HCT116 (cell line): ENCODE data around the gene GMDS. TPM values are rescaled to one million over a fixed set of nuclear protein-coding genes. Genes with fewer than 3 reads are reported as not detected.

Source experiments
- ATAC-seq: fragments of 200-7000 bp; cut with Tn5 transposase; 2 replicates; pipeline ENCODE4 v1.9.1; 2020; ENCODE audit warnings: mild to moderate bottlenecking, moderate library complexity
- BruUV-seq: library from RNA; stranded (reverse); fragments of 400-500 nt; replicated peaks from 2 replicates; lab custom pipeline; 2021; lab: Mats Ljungman, UMichigan
- CTCF ChIA-PET: fragments of 300-600 bp; sonication (Branson Sonifier 250); formaldehyde crosslinking; loops from one replicate; lab custom pipeline; 2021; ENCODE audit warnings: antibody characterized with exemption; lab: Charles Lee
- POLR2A ChIA-PET: fragments of 300-600, 350-600 bp; sonication (Branson Sonifier 250); formaldehyde crosslinking; loops from one replicate; lab custom pipeline; 2021; ENCODE audit warnings: antibody characterized with exemption; lab: Charles Lee
- RAD21 ChIA-PET, 2 experiments: fragments of 300-600 bp; sonication (Branson Sonifier 250); formaldehyde crosslinking; loops; one replicate each; lab custom pipeline; 2023; ENCODE audit warnings: low total read pairs in 2 of 2; ENCODE audit not compliant: uncharacterized antibody in 2 of 2, unreplicated experiment in 2 of 2, low non-redundant PET in 1 of 2; lab: Charles Lee
- DNase-seq: peaks from one replicate; pipeline ENCODE4 v3.0.0-alpha.2; 2010; ENCODE audit warnings: low read depth, low spot score
- H2AFZ ChIP-seq: fragments of 200-600 bp; shearing (Covaris generic), sonication (generic); 2 replicates; pipeline ENCODE4 v1.6.1; 2017; ENCODE audit warnings: low read depth, mixed run types, mixed read lengths, antibody characterized with exemption, low read length; ENCODE audit not compliant: poor library complexity, severe bottlenecking
- H3K27ac ChIP-seq: 2 replicates; pipeline ENCODE4 v1.5.1; 2012; ENCODE audit warnings: low read depth, low read length
- H3K27me3 ChIP-seq: fragments of 200-600 bp; sonication (generic); 2 replicates; pipeline ENCODE4 v1.6.1; 2016; ENCODE audit warnings: mixed run types, low read length, mixed read lengths; ENCODE audit not compliant: insufficient read depth
- H3K36me3 ChIP-seq, 2 experiments: fragments of 200-500 bp in 1 of 2; fragments of 200-600 bp in 1 of 2; sonication (Bioruptor generic) in 1 of 2; sonication (generic) in 1 of 2; 2 replicates each; pipeline versions ENCODE4 v1.5.1 to v1.6.1; 2014 to 2016; ENCODE audit warnings: low read length in 2 of 2, inconsistent platforms in 1 of 2, mixed read lengths in 1 of 2, mixed run types in 1 of 2; ENCODE audit not compliant: insufficient read depth in 2 of 2, control insufficient read depth in 1 of 2
- H3K4me1 ChIP-seq, 2 experiments: fragments of 200-600 bp in 1 of 2; sonication (generic) in 1 of 2; 2 replicates each; pipeline versions ENCODE4 v1.5.1 to v1.6.1; 2012 to 2017; ENCODE audit warnings: low read length in 2 of 2, inconsistent platforms in 1 of 2, mild to moderate bottlenecking in 1 of 2, mixed read lengths in 1 of 2, mixed run types in 1 of 2, moderate library complexity in 1 of 2; ENCODE audit not compliant: insufficient read depth in 2 of 2, control insufficient read depth in 1 of 2
- H3K4me2 ChIP-seq: fragments of 200-600 bp; sonication (generic); 2 replicates; pipeline ENCODE4 v1.6.1; 2017; ENCODE audit warnings: mixed run types, low read length, mixed read lengths
- H3K4me3 ChIP-seq, 2 experiments: fragments of 200-600 bp in 1 of 2; sonication (generic) in 1 of 2; replicated peaks in 1 of 2; 2 replicates each; pipeline ENCODE4 v1.5.1; 2011 to 2016; ENCODE audit warnings: low read length in 2 of 2, control low read depth in 1 of 2, low read depth in 1 of 2, mild to moderate bottlenecking in 1 of 2, mixed read lengths in 1 of 2, mixed run types in 1 of 2
- H3K79me2 ChIP-seq: fragments of 200-600 bp; sonication (generic); 2 replicates; pipeline ENCODE4 v1.6.1; 2017; ENCODE audit warnings: mild to moderate bottlenecking, mixed run types, low read length, moderate library complexity, mixed read lengths; ENCODE audit not compliant: insufficient read depth
- H3K9ac ChIP-seq: fragments of 200-600 bp; sonication (generic); 2 replicates; pipeline ENCODE4 v1.6.1; 2016; ENCODE audit warnings: low read length, mixed read lengths
- H3K9me2 ChIP-seq: fragments of 200-600 bp; sonication (generic), shearing (Covaris generic); 2 replicates; pipeline ENCODE4 v1.6.1; 2017; ENCODE audit warnings: mixed run types, mild to moderate bottlenecking, moderate library complexity; ENCODE audit not compliant: insufficient read depth
- H3K9me3 ChIP-seq, 2 experiments: fragments of 200-500 bp in 1 of 2; fragments of 200-600 bp in 1 of 2; sonication (Bioruptor generic) in 1 of 2; sonication (generic) in 1 of 2; 2 replicates each; pipeline ENCODE4 v1.6.1; 2014 to 2017; ENCODE audit warnings: low read length in 2 of 2, mixed read lengths in 2 of 2, inconsistent platforms in 1 of 2, low read depth in 1 of 2, mild to moderate bottlenecking in 1 of 2, mixed run types in 1 of 2, moderate library complexity in 1 of 2; ENCODE audit not compliant: control insufficient read depth in 1 of 2, insufficient read depth in 1 of 2
- H4K20me1 ChIP-seq: fragments of 200-600 bp; sonication (generic), shearing (Covaris generic); 2 replicates; pipeline ENCODE4 v1.6.1; 2017; ENCODE audit warnings: mixed run types, mild to moderate bottlenecking, moderate library complexity; ENCODE audit not compliant: insufficient read depth
- CTCF ChIP-seq, 3 experiments: fragments of 200-600 bp in 1 of 3; sonication (generic) in 1 of 3; IDR thresholded peaks in 2 of 3; conservative IDR thresholded peaks in 1 of 3; 2 replicates each; pipeline ENCODE4 v1.5.1; 2012 to 2017; ENCODE audit warnings: low read depth in 2 of 3, low read length in 2 of 3, antibody characterized with exemption in 1 of 3, borderline replicate concordance in 1 of 3, control low read depth in 1 of 3, mild to moderate bottlenecking in 1 of 3, mixed read lengths in 1 of 3, mixed run types in 1 of 3, moderate library complexity in 1 of 3; ENCODE audit not compliant: insufficient read depth in 1 of 3
- EZH2 ChIP-seq: fragments of 200-600 bp; sonication (generic); IDR thresholded peaks from 2 replicates; pipeline ENCODE4 v1.6.1; 2017; ENCODE audit warnings: antibody characterized with exemption, mixed run types
- EZH2phosphoT487 ChIP-seq: fragments of 200-600 bp; IDR thresholded peaks from 2 replicates; pipeline ENCODE4 v1.6.1; 2018; ENCODE audit warnings: antibody characterized with exemption, borderline replicate concordance
- JUND ChIP-seq: IDR thresholded peaks from 2 replicates; pipeline ENCODE4 v1.6.1; 2012
- MAX ChIP-seq: IDR thresholded peaks from 2 replicates; pipeline ENCODE4 v1.6.1; 2012
- POLR2A ChIP-seq: IDR thresholded peaks from 2 replicates; pipeline ENCODE4 v1.7.0; 2011; ENCODE audit warnings: borderline replicate concordance; ENCODE audit not compliant: insufficient read depth, insufficient read length; ENCODE audit errors: extremely low read depth
- SIN3A ChIP-seq: IDR thresholded peaks from 2 replicates; pipeline ENCODE4 v1.6.1; 2012; ENCODE audit warnings: low read depth
- SP1 ChIP-seq: IDR thresholded peaks from 2 replicates; pipeline ENCODE4 v1.6.1; 2012; ENCODE audit warnings: low read depth
- ZBTB33 ChIP-seq: IDR thresholded peaks from 2 replicates; pipeline ENCODE4 v1.6.1; 2011; ENCODE audit warnings: mild to moderate bottlenecking, low read length, moderate library complexity; ENCODE audit not compliant: insufficient replicate concordance; ENCODE audit errors: extremely low read depth
- intact Hi-C: fragments of 100-400 bp; cut with micrococcal nuclease; formaldehyde crosslinking; loops from 2 replicates; pipeline ENCODE4 v1.10.0; 2022
- total RNA-seq: library from RNA; stranded (reverse); gene quantifications from one replicate; pipeline ENCODE4 v1.2.1, GENCODE V29; 2021; ENCODE audit not compliant: unreplicated experiment

Gene GMDS
- total RNA-seq, 1 experiment from 2014 or later = 34.4 TPM

GRCh38 chr6:1972962-1973361 is 272.4 kb downstream of the GMDS start:
- Histone ChIP-seq H3K9me2 (no peaks in the 10 kb centered on the region), H3K79me2 (no peaks in the 10 kb centered on the region), H3K27ac (no peak overlapping the region), H3K4me1 (no peaks in the 10 kb centered on the region), H3K36me3 (no peaks in the 10 kb centered on the region), H3K27me3 (no peaks in the 10 kb centered on the region), H3K9me3 (no peaks in the 10 kb centered on the region), H3K9ac (no peak overlapping the region), H3K4me3 (no peak overlapping the region), H4K20me1 (no peaks in the 10 kb centered on the region), H2AFZ (no peak overlapping the region), H3K4me2 (no peak overlapping the region)
- ATAC-seq (no peak), DNase-seq (no peak)
- no TSS peak for BruUV-seq
- intact Hi-C loops = no loop called here
- POLR2A ChIA-PET = no interaction called here
- CTCF ChIA-PET = no interaction called here
- RAD21 ChIA-PET = no interaction called here
- TF ChIP-seq CTCF (IDR thresholded peaks at IDR 0.05 in 2 of 3, conservative IDR thresholded peaks at IDR 0.05 in 1 of 3; ENCODE audit: borderline replicate concordance in 1 of 3, insufficient read depth in 1 of 3, low read depth in 2 of 3, low read length in 2 of 3) (no peak), MAX (no peak), EZH2 (no peak), SP1 (no peak), EZH2phosphoT487 (no peak), JUND (no peak)

- no peak overlapping the region for H3K4me3 ChIP-seq
- ChIA-PET CTCF (no interaction called here), RAD21 (no interaction called here), POLR2A (no interaction called here)
- no peaks in the 10 kb centered on the region for H3K27me3 ChIP-seq
- H4K20me1 ChIP-seq = no peaks in the 10 kb centered on the region
- intact Hi-C loops = no loop called here
- no TSS peak for BruUV-seq
- DNase-seq (no peak), ATAC-seq (no peak)
- no peak overlapping the region for H3K27ac ChIP-seq
- no peak overlapping the region for H3K9ac ChIP-seq
- H2AFZ ChIP-seq = no peak overlapping the region
- H3K9me3 ChIP-seq = no peaks in the 10 kb centered on the region
- H3K4me2 ChIP-seq = no peak overlapping the region
- no peaks in the 10 kb centered on the region for H3K36me3 ChIP-seq
- H3K79me2 ChIP-seq = no peaks in the 10 kb centered on the region
- no peaks in the 10 kb centered on the region for H3K4me1 ChIP-seq
- H3K9me2 ChIP-seq = no peaks in the 10 kb centered on the region
- TF ChIP-seq CTCF (IDR thresholded peaks at IDR 0.05 in 2 of 3, conservative IDR thresholded peaks at IDR 0.05 in 1 of 3; ENCODE audit: borderline replicate concordance in 1 of 3, insufficient read depth in 1 of 3, low read depth in 2 of 3, low read length in 2 of 3) (no peak), SIN3A (no peak), POLR2A (no peak), ZBTB33 (no peak), EZH2phosphoT487 (no peak)
Measured at GRCh38 chr6:1971612-1972011, 273.8 kb downstream of the GMDS start.
